HG03354 (cell line): Measurements from ENCODE around the gene ZNF546.
"Not testable (repeated sequence)": the region's sequence is repeated elsewhere in the genome, so short reads cannot be mapped to it uniquely, and the experiment has no call there.

ENCODE experiments used
- ATAC-seq: cut with Tn5 transposase; IDR thresholded peaks from one replicate; pipeline ENCODE4 v1.9.1; 2021; ENCODE audit warnings: mild to moderate bottlenecking; ENCODE audit not compliant: unreplicated experiment, poor library complexity, severe bottlenecking

The ZNF546 gene

DNA sequence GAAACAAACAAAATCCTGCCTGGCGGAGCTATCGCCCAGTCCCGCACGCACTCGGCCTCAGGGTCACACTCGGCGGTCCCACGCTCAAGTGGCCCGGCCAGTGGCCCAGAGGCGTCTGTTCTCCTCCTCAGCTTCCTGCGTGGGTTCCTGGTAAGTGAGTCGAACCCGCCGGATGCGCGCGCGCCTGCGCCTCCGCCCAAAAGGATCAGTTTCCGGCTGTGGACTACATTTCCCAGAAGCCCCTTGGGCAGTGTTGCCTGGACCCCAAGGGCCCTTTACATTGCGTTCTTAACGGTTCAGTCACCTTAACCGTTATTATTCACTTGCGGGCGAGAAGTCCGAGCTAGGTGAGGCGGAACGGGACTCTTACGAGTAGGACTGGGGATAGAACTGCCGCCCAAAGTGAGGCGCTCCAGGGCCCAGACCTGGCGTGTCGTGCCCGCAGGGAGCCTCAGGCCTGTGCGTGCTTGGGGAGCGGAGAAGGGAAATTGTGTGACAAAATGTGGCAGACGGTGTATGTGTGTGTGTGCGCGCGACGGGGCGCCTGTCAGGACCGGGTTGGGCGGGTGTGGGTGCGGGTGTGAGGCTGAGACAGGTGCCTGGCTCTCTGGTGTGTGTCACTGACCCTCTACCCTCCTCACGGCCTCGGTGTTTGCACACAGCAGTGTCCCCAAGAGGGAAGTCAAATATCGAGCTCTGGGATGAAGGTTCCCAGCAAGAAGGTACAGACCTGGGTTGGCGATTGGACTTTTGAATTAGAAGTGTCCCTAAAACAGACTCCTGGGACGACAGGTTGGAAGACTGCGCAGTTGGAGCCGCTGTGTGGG, at the start of gene ZNF546:
Gene ZNF546, plus strand, starts transcription at position 250 of the 827 bp plus-strand sequence. CDS start 1,267 bp downstream, outside the sequence.
- ATAC-seq: peak; percentile 90

- no peak for ATAC-seq
Measured at GRCh38 chr19:39949026-39949747, 47.7 kb upstream of the ZNF546 start.

- no peak for ATAC-seq
Measured at GRCh38 chr19:39951065-39951650, 45.7 kb upstream of the ZNF546 start.

DNA sequence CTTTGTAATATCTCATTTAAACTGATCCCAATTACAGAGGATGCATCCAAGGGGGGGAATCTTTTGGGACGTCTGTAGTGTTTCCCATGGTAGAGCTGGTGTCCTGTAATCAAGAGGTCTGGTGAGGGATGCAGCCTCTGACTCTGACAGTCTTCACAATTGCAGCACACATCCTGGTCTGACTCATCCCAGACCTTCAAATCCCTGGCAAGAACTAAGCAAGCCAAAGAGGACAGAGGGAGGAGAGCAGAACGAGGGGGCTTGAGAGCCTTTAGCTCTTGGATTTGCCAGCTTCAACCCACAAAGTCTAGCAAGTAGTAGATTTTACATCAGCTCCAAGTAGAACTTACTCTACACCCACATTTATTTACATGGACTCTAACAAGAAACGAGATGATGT, 45.2 kb upstream of the ZNF546 start:
- no peak for ATAC-seq

- ATAC-seq: no peak
Measured at GRCh38 chr19:39953915-39954314, 42.9 kb upstream of the ZNF546 start.

GRCh38 chr19:39957886-39958285, 39.0 kb upstream of the ZNF546 start:
- not testable (repeated sequence) for ATAC-seq

- not testable (repeated sequence) for ATAC-seq
Measured at GRCh38 chr19:39958942-39959341, 37.9 kb upstream of the ZNF546 start.

DNA sequence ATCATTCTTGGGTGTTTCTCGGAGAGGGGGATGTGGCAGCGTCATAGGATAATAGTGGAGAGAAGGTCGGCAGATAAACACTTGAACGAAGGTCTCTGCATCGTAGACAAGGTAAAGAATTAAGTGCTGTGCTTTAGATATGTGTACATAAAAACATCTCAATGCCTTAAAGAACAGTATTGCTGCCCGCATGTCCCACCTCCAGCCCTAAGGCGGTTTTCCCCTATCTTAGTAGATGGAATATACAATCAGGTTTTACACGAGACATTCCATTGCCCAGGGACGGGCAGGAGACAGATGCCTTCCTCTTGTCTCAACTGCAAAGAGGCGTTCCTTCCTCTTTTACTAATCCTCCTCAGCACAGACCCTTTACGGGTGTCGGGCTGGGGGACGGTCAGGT, 37.5 kb upstream of the ZNF546 start:
- ATAC-seq: not testable (repeated sequence)

- ATAC-seq: no peak
Measured at GRCh38 chr19:39963898-39964297, 33.0 kb upstream of the ZNF546 start.

DNA sequence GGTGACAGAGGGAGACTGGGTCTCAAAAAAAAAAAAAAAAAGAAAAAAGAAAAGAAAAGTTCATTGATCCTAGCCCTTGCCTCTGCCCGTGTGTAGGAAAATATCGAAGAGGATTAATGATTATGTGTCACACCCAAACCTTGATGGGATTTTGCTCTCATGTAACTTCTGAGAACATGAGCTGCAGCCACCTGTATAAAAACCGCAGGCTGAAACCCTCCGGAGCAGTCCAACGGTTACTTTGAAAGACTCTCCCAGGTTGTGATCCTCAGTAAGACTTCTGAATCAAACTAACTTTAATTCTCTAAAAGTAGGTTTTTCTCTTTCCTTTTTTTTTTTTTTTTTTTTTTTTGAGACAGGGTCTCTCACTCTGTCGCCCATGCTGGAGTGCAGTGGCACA, 30.2 kb upstream of the ZNF546 start:
- no peak for ATAC-seq

DNA sequence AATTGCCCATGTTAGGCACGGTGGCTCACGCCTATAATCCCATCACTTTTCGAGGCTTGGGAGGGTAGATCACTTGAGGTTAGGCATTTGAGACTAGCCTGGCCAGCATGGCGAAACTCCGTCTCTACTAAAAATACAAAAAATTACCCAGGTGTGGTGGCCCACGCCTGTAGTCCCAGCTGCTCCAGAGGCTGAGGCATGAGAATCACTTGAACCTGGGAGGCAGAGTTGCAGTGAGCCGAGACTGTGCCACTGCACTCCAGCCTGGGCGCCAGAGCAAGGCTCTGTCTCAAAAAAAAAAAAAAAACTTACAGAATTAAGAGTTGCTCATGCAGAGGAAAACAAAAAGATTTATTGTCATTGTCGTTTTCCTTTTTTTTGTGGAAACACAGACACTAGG, 29.3 kb upstream of the ZNF546 start:
- ATAC-seq: no peak

GRCh38 chr19:39968789-39969188, 28.1 kb upstream of the ZNF546 start:
- ATAC-seq: no peak

- ATAC-seq: no peak
Measured at GRCh38 chr19:39969266-39969665, 27.6 kb upstream of the ZNF546 start.

DNA sequence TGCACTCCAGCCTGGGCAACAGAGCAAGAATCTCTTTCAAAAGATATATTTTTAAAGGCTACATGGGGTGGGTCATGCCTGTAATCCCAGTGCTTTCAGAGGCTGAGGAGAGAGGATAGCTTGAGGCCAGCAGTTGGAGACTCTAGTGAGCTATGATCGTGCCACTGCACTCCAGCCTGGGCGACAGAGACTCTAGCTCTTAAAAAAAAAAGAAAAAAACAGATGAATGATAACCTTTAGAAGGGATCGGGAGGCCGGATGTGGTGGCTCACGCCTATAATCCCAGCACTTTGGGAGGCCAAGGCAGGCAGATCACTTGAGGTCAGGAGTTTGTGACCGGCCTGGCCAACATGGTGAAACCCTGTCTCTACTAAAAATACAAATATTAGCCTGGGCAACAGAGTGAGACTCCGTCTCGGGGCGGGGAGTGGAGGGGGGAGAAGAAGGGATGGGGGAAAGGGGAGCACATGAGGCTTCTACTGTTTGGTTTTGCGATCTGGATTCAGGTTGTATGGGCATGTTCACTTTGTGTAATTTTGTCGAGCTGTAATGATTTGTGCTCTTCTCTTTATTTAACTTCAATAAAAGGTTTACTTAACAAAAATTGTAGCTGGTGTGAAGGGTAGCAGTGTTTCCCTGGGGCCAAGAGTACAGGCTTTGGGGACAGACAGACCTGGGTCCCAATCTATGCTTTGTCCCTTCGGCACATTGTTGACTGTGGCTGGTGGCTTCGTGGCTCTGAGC, 27.0 kb upstream of the ZNF546 start:
- no peak for ATAC-seq

GRCh38 chr19:39970425-39970674, 26.5 kb upstream of the ZNF546 start:
- no peak for ATAC-seq

GRCh38 chr19:39970675-39971379, 26.0 kb upstream of the ZNF546 start, which contains the start of gene PSMC4:
TSS of gene PSMC4 (plus strand) at chr19:39971165. CDS start at chr19:39971203, 38 bp downstream.
- peak; percentile 95 for ATAC-seq

DNA sequence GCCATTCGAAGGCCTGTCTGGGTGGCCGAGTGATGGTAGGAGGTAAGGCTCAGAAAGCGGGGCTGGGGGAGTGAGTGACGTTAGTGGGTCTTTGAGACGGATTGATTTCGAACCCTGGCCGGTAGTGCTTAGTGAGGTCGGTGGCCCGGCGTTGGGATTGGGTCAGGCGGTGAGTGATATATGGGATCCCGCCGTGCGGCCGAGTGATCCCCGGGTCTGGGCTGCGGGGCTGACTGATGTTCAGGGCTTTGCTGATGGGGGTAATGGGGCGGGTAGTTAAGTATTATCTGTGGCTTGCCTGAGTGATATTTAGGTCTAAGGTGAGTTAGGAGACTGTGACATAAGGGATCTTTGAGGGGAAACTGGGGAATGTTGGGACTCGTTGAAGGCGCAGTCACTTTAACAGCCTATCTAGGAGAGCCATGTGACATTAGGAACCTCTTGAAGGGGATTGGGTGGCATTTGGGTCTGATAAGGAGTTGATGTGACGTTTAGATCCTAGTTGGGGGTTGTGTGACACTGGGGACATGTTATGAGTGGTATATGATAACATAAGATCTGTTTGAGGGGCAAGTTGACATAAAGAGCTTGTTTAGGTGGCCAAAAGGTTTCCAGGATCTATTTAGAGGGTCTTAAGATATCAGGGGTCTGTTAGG, 25.4 kb upstream of the ZNF546 start:
- peak; percentile 3 for ATAC-seq

DNA sequence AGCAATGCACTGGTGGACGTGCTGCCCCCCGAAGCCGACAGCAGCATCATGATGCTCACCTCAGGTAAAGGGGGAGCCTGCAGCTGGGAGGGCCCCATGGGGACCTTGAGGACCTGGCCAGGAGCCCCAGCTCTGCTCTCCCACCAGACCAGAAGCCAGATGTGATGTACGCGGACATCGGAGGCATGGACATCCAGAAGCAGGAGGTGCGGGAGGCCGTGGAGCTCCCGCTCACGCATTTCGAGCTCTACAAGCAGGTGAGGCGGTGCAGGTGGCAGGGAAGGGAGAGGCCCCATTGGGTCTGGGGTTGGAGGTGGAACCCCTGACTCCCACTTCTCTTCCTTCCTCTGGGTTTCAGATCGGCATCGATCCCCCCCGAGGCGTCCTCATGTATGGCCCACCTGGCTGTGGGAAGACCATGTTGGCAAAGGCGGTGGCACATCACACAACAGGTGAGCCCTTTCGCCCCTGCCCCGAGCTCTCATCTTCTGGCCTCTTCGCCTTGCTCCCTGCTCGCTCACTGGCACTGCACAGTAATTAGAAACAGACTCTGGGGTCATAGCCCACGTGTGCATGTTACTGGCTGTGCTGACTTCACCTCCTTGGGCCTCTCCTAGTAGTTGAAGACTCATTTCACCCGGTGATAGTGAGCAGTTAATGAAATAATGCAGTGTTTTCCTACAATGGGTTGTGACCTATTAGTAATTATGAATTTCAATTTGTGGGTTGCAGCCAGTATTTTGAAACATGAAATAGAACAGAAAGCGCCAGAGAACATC, 22.3 kb upstream of the ZNF546 start:
- ATAC-seq: no peak
